ENCODE data around the gene TMSB15A.
"Not testable (repeated sequence)": the region's sequence is repeated elsewhere in the genome, so short reads cannot be mapped to it uniquely, and the experiment has no call there.

The TMSB15A gene

DNA sequence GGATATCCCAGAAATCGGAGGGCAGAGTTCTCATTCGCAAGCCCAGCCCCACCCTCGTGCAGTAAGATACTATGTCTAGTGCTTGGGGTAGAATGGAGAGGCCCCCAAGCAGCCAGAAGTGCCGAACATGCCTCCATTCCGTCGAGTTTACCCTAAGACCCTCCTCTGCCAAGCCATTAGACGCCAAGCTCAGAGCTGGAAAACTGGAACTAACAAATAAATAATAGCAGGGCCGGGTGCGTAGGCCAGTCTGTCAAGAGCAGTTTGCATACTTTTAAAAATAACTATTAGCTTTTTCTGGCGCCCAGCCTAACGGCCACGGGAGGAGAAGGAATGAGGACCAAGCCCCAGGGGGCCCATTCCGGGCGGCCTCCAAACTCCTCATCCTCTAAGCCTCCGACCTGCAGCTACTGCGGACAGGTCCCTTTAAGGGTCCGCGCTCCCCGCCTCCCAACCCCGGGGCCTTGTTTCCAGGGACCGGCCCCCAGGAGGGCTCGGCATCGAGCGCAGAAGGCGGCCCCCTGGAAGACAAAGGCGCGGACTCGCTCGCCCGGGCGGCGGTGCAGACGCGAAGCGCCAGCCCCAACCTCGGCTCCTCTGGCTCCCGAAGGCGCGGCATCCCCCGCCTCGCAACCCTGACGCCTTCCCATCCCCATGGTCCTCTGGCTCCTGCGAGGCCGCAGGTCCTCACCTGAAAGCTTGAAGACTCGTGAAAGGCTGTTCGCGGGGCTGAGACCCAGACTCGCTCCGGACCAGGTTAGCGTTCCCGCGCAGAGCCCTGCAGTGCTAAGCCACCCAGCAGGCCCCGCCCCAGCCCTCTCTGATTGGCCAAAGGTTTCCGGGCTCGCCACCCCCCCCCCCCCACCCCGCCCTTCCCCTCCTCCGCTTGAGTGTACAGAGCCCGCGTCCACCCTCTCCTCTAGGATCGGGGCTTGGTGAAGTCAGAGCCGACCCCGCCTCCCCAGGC lies at the start of gene TMSB15A:
Gene TMSB15A (minus strand): TSS at position 765 of the 967 bp plus-strand sequence.
- peak in 1 of 2 donors; percentile 1 for DNase-seq

DNA sequence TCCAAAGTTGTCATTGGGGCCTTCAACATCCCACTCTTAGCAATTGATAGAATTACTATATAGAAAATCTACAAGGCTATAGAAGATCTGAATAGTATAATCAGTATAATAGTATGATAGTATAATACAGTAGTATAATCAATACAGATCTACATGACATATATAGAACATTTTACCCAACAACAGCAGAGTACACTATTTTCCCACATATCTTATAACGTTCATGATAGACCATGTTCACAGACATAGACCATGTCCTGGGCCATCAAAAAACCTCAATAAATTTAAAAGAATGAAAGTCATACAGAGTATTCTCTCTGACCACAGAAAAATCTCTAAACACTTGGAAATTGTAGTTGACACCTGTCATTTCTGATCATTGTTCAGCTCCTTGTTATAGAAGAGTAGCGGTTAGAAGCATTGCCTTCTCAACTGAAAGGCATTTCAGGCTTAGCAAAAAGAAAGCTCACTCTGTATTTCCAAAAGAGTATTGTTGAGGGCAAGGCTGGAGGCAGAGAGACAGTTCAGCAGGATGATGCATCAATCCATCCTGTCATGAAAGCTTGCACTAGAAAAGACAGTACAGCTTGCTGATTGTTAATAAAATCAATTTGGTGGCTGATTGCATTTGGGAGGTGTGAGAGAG lies 44.0 kb upstream of the TMSB15A start:
- DNase-seq: no peak

GRCh38 chrX:102558607-102559006 lies 42.1 kb upstream of the TMSB15A start:
- no peak for DNase-seq

- no peak for DNase-seq
Measured at GRCh38 chrX:102548231-102548630, 31.7 kb upstream of the TMSB15A start.

DNA sequence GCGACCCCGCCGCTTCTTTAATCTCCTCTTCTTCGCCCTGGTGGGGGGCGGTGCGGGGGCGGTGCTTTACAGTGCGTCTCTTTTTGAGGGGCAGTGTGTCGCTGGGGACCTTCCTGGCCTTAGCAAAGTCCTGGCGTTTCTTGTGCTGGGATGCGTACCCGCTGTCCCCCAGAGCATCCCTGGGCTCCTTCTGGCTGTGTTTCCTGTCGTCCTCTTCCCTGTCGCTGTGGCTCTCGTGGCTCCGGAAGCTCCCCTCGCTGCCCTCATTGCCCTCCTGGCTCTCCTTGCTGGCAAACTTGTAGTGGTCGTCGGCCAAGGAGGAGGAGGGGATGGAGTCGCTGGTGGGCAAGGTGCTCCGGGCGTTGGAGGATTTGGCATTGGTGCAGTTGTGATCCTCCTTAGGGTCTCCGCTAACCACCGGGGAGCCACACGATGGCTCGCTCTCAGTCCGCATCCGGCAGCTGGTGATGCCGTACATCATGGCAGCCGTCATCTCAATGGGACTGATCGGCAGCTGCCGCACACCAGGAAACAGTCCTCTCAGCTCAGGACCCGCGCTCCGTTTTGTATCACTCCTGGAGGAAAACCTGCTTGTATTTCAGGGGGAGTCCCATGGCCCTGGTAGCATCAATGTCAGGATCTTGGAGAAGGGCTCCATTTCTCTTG lies 30.4 kb upstream of the TMSB15A start:
- DNase-seq: no peak

DNA sequence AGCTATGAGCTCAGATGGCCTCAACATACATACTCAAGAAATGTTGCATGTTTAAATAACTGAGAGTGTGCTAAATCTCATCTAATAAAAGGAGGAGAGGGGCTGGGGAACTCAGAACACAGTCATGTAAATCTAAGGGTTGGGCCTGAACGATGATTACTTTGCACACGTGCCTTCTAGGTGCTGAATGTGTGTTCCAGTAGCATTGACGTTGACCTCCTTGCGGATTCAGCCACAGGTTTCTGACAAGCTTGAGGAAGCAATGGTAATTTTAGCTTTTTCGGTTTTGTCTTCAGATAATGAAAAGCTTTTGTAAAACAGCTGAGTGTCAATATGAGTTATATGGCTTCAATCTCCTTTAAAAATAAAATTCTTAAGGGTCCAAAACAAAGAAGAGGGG lies 29.6 kb upstream of the TMSB15A start:
- not testable (repeated sequence) for DNase-seq

DNA sequence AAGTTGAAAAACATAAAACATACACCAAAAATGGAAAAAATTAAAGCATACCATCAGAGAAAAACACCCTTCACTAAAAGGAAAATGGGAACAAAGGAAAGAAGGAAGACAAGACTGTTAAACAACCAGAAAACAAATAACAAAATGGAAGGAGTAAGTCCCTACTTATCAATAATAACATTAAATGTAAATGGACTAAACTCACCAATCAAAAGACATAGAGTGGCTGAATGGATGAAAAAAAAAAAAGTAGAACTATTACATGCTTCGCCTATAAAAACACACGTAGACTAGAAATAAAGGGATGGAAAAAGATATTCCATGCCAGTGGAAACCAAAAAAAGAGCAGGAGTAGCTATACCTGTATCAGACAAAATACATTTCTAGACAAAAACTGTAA lies 19.4 kb upstream of the TMSB15A start:
- no peak for DNase-seq

DNA sequence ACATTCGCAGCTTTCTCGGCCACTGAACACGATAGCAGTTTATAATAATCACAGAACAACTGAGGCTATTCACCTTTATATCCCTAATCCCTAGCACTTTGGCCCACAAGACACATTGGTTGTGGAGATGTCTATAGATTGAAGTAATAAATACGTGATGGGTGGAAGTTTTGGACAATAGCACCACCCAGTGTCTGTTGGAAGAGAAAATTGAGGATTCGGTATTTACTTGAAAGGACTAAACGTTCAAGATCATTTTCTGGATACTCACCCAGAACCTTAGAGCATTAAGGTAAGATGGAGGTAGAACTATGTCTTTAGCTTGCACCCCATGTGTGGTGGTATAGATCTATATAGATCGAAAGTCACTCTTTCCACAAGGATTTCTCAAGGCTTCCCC lies 787 bp upstream of the TMSB15A start:
- DNase-seq: no peak

DNA sequence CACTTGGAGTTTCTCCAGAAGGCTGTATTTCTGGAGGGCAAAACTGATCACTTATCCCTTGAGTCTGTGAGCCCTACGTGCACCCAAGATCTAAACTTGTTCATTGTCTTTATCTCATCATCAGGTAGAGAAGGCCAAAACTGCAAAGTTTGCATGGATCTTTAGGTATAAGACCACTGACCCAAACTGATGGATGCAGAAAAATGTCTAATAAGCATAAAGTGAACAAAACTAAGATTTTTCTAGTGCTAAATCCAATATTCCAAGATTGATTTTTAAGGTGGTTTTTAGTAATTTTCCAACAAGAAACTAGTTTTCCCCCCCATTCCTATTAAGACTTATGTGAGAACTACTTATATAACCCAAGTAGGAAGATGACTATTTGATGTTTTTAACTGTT lies 2.0 kb downstream of the TMSB15A start:
- no peak for DNase-seq

DNA sequence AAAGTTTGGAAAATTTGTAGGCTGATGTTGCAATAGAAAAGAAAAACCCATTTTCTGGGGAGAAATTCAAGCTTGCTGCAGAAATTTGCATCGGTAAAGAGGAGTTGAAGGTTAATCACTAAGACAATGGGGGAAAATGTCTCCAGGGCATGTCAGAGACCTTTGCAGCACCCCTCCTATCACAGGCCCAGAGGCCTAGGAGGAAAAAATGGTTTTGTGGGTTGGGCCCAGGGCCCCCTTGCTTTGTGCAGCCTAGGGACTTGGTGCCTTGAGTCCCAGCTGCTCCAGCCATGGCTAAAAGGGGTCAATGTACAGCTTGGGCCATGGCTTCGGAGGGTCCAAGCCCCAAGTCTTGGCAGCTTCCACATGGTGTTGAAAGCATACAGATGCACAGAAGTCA lies 17.8 kb downstream of the TMSB15A start:
- DNase-seq: no peak

- DNase-seq: no peak
Measured at GRCh38 chrX:102491766-102492165, 24.8 kb downstream of the TMSB15A start.

DNA sequence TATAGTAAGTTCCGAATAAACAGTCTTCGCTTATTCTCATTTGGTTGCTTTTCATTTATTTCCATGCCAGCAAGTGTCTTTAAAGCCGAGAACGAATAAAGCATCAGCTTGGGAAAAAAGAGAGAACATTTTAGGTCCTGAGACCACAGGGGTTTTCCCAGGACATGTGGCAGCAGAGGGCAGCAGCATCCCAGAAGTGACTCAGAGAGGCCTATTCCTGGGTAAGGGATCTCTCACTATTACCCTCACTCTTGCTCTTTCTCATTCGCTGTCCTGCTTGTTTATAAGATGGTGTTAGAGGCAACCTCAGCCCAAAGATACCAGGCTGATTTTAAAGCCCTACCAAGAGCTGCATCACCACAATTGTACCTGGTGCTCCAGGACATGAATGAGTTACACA lies 37.8 kb downstream of the TMSB15A start:
- DNase-seq: not testable (repeated sequence)

DNA sequence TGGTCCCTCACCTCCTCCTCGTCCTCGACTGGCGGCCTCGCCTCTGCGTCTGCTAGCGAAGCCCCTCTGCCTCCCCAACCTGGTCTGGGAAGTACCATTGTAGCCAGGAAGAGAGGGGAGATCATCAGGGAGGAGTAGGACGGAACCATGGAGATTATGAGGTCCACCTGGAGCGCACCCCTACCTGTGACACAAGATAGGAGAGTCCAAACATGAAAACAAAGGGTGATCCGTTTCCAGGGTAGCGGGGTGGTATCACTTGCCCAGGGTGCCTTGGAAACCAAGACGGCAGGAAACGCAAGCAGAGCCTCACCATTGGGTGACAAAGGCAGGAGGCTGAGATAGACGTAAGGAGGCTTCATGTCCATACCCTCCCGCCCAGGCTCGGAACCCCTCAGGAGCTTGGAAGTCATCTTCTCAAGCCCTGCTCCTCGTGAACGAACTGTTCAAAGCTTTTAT lies 44.7 kb downstream of the TMSB15A start, which contains the start of gene TCP11X2:
Gene TCP11X2 (minus strand): TSS at position 51 of the 459 bp plus-strand sequence.
- DNase-seq: not testable (repeated sequence)

GRCh38 chrX:102470215-102470614 lies 46.3 kb downstream of the TMSB15A start:
- not testable (repeated sequence) for DNase-seq

Measured in bone marrow (tissue), 2 donors.